Esophagus muscularis mucosa (tissue), 4 donors: ENCODE data around the gene ACP5. TPM values are rescaled to one million over a fixed set of nuclear protein-coding genes. Genes with fewer than 3 reads are reported as not detected.
"Not testable (repeated sequence)": the region's sequence is repeated elsewhere in the genome, so short reads cannot be mapped to it uniquely, and the experiment has no call there.

Source experiments
- DNase-seq: peaks from one replicate; pipeline ENCODE4 v3.0.0-alpha.2; 2017; ENCODE audit errors: extremely low spot score
- H3K27ac ChIP-seq, 4 donors: fragments of 200-600 bp; sonication (generic); replicated peaks in 1 of 4; 1 replicate in 3 of 4; 2 replicates in 1 of 4; pipeline ENCODE4 v1.5.1; 2016 to 2019; ENCODE audit warnings: mild to moderate bottlenecking in 1 of 4
- H3K27me3 ChIP-seq, 4 donors: fragments of 200-600 bp; sonication (generic); one replicate each; pipeline versions ENCODE4 v1.5.1 to v1.6.0; 2016 to 2019
- H3K36me3 ChIP-seq, 4 donors: fragments of 200-600 bp; sonication (generic); one replicate each; pipeline ENCODE4 v1.5.1; 2016 to 2019
- H3K4me1 ChIP-seq, 4 donors: fragments of 200-600 bp; sonication (generic); one replicate each; pipeline ENCODE4 v1.5.1; 2016 to 2019
- H3K4me3 ChIP-seq, 4 donors: fragments of 200-600 bp; sonication (generic); 1 replicate in 2 of 4; 2 replicates in 2 of 4; pipeline ENCODE4 v1.5.1; 2016 to 2019; ENCODE audit warnings: mild to moderate bottlenecking in 4 of 4, moderate library complexity in 1 of 4
- H3K9me3 ChIP-seq, 4 donors: fragments of 200-600 bp; sonication (generic); 1 replicate in 3 of 4; 2 replicates in 1 of 4; pipeline ENCODE4 v1.5.1; 2016 to 2019
- CTCF ChIP-seq, 3 experiments: fragments of 200-600 bp in 2 of 3; fragments of 450-650 bp in 1 of 3; sonication (generic) in 2 of 3; IDR thresholded peaks; one replicate each; pipeline ENCODE4 v1.5.1; 2017 to 2019; ENCODE audit warnings: antibody characterized with exemption in 3 of 3, mild to moderate bottlenecking in 2 of 3, moderate library complexity in 1 of 3
- EP300 ChIP-seq: sonication (generic); formaldehyde crosslinking; IDR thresholded peaks from one replicate; pipeline ENCODE4 v1.6.1; 2017; ENCODE audit warnings: antibody characterized with exemption
- POLR2A ChIP-seq: fragments of 450-650 bp; IDR thresholded peaks from one replicate; pipeline ENCODE4 v1.6.1; 2017; ENCODE audit warnings: antibody characterized with exemption, moderate library complexity, mild to moderate bottlenecking, low read depth
- POLR2AphosphoS5 ChIP-seq, 2 donors: sonication (generic); formaldehyde crosslinking; IDR thresholded peaks; one replicate each; pipeline ENCODE4 v1.6.1; 2017; ENCODE audit warnings: antibody characterized with exemption in 2 of 2
- WGBS: methylation state at CpG from one replicate; pipeline ENCODE4 v1.1.5; 2018; 5-methylcytosine and 5-hydroxymethylcytosine counted together
- intact Hi-C: fragments of 100-400 bp; cut with DNase I; formaldehyde crosslinking; loops from one replicate; pipeline ENCODE4 v1.15.1; 2023
- total RNA-seq, 4 donors: library from RNA; depleted of rRNA; stranded (reverse); fragments of >200 nt; gene quantifications; one replicate each; pipeline versions ENCODE4 v1.1.0 to v1.2.1, GENCODE V29; 2016

ACP5 gene
- total RNA-seq, 4 donors from 2014 or later, result 7.3 to 16.0 (median 13.3) TPM

GRCh38 chr19:11580116-11580515 lies 2.7 kb upstream of the ACP5 start:
- H3K36me3 ChIP-seq, result no peaks in the 10 kb centered on the region
- H3K27ac ChIP-seq, result no peak overlapping the region
- TF ChIP-seq CTCF (IDR thresholded peaks at IDR 0.05) (no peak), POLR2AphosphoS5 (IDR thresholded peaks at IDR 0.05) (no peak), POLR2A (no peak), EP300 (no peak)
- DNase-seq, result no peak
- H3K4me3 ChIP-seq, result no peak overlapping the region
- intact Hi-C loops, result no loop called here
- peaks cover 7 to 25% (median 15%) of the 10 kb centered on the region in 4 donors for H3K4me1 ChIP-seq
- 65% methylated on average over 4 of the region's 4 CpGs for WGBS
- no peaks in the 10 kb centered on the region for H3K9me3 ChIP-seq
- peaks cover 0 to 25% (median 9%) of the 10 kb centered on the region in 4 donors for H3K27me3 ChIP-seq

GRCh38 chr19:11578258-11579142 lies 1.1 kb upstream of the ACP5 start:
- Histone ChIP-seq H3K27me3 (peaks cover 0 to 25% (median 9%) of the 10 kb centered on the region in 4 donors), H3K9me3 (no peaks in the 10 kb centered on the region), H3K4me1 (peaks cover 7 to 25% (median 15%) of the 10 kb centered on the region in 4 donors), H3K36me3 (no peaks in the 10 kb centered on the region), H3K27ac (peak overlapping the region in 3 of 4 donors; percentile 15 to 33 (median 20)), H3K4me3 (peak overlapping the region; percentile 39 to 51 (median 42))
- 35% methylated on average over 17 of the region's 62 CpGs for WGBS
- DNase-seq, result no peak
- intact Hi-C loops, result no loop called here
- TF ChIP-seq POLR2AphosphoS5 (IDR thresholded peaks at IDR 0.05) (no peak), POLR2A (no peak), CTCF (IDR thresholded peaks at IDR 0.05) (no peak), EP300 (no peak)

- peaks cover 0 to 25% (median 9%) of the 10 kb centered on the region in 4 donors for H3K27me3 ChIP-seq
- intact Hi-C loops, result no loop called here
- 83% methylated on average over 4 of the region's 15 CpGs for WGBS
- H3K4me1 ChIP-seq, result peaks cover 7 to 18% (median 12%) of the 10 kb centered on the region in 4 donors
- no peak for DNase-seq
- TF ChIP-seq POLR2AphosphoS5 (IDR thresholded peaks at IDR 0.05), result no peak
- no peak for TF ChIP-seq POLR2A
- no peak for TF ChIP-seq EP300
- TF ChIP-seq CTCF (IDR thresholded peaks at IDR 0.05), result no peak
- H3K4me3 ChIP-seq, result no peak overlapping the region
- no peaks in the 10 kb centered on the region for H3K36me3 ChIP-seq
- no peaks in the 10 kb centered on the region for H3K9me3 ChIP-seq
- H3K27ac ChIP-seq, result no peak overlapping the region
Measured at GRCh38 chr19:11576227-11576626, 1.2 kb downstream of the ACP5 start.

- no peak overlapping the region for H3K4me3 ChIP-seq
- TF ChIP-seq POLR2AphosphoS5 (IDR thresholded peaks at IDR 0.05) (no peak), CTCF (IDR thresholded peaks at IDR 0.05) (no peak), EP300 (no peak), POLR2A (no peak)
- 88% methylated on average over 2 of the region's 9 CpGs for WGBS
- H3K36me3 ChIP-seq, result no peaks in the 10 kb centered on the region
- H3K27me3 ChIP-seq, result peaks cover 0 to 25% (median 9%) of the 10 kb centered on the region in 4 donors
- no peak for DNase-seq
- peaks cover 7 to 18% (median 12%) of the 10 kb centered on the region in 4 donors for H3K4me1 ChIP-seq
- H3K27ac ChIP-seq, result no peak overlapping the region
- intact Hi-C loops, result no loop called here
- H3K9me3 ChIP-seq, result no peaks in the 10 kb centered on the region
Measured at GRCh38 chr19:11574689-11575088, 2.8 kb downstream of the ACP5 start.

GRCh38 chr19:11573763-11574162 lies 3.7 kb downstream of the ACP5 start:
- WGBS, result 90% methylated on average over 4 of the region's 4 CpGs
- intact Hi-C loops, H3K27ac ChIP-seq, H3K36me3 ChIP-seq, DNase-seq, H3K4me3 ChIP-seq, H3K9me3 ChIP-seq: not testable (repeated sequence)
- Histone ChIP-seq H3K4me1 (peaks cover 5 to 13% (median 8%) of the 10 kb centered on the region in 4 donors), H3K27me3 (peaks cover 0 to 16% (median 7%) of the 10 kb centered on the region in 4 donors)

- DNase-seq, H3K27ac ChIP-seq, H3K4me1 ChIP-seq, intact Hi-C loops, H3K36me3 ChIP-seq, H3K4me3 ChIP-seq, H3K9me3 ChIP-seq: not testable (repeated sequence)
- WGBS, result 87% methylated on average over 6 of the region's 6 CpGs
- H3K27me3 ChIP-seq, result peaks cover 0 to 12% (median 3%) of the 10 kb centered on the region in 4 donors
Measured at GRCh38 chr19:11573354-11573753, 4.1 kb downstream of the ACP5 start.
